Neural cell (in vitro differentiated cells): ENCODE data around the gene TCP11. TPM values are rescaled to one million over a fixed set of nuclear protein-coding genes. Genes with fewer than 3 reads are reported as not detected.

ENCODE experiments used
- H2AFZ ChIP-seq: fragments of 200-600, 300-800 bp; sonication (generic), shearing (Covaris generic); 2 replicates; pipeline ENCODE4 v1.6.0; 2014; ENCODE audit warnings: low read depth, mild to moderate bottlenecking, antibody characterized with exemption, low read length, moderate library complexity
- H3F3A ChIP-seq: fragments of 200-600 bp; shearing (Covaris generic); 2 replicates; pipeline ENCODE4 v1.6.1; 2016; ENCODE audit warnings: mild to moderate bottlenecking, moderate library complexity, mixed read lengths, antibody characterized with exemption, low read length; ENCODE audit not compliant: insufficient read depth, poor library complexity, severe bottlenecking
- H3K27ac ChIP-seq: fragments of 200-600, 300-800 bp; sonication (generic), shearing (Covaris generic); 2 replicates; pipeline ENCODE4 v1.5.1; 2014; ENCODE audit warnings: mild to moderate bottlenecking, low read length, moderate library complexity
- H3K27me3 ChIP-seq: fragments of 300-800, 200-600 bp; sonication (generic), shearing (Covaris generic); 2 replicates; pipeline ENCODE4 v1.6.0; 2014; ENCODE audit warnings: mild to moderate bottlenecking, low read depth, low read length, moderate library complexity; ENCODE audit not compliant: insufficient read depth
- H3K36me3 ChIP-seq: fragments of 300-800, 200-600 bp; sonication (generic), shearing (Covaris generic); 2 replicates; pipeline ENCODE4 v1.5.1; 2014; ENCODE audit warnings: mild to moderate bottlenecking, antibody characterized with exemption, low read length, moderate library complexity; ENCODE audit not compliant: insufficient read depth
- H3K4me2 ChIP-seq: fragments of 300-800, 200-600 bp; sonication (generic), shearing (Covaris generic); 2 replicates; pipeline ENCODE4 v1.6.0; 2014; ENCODE audit warnings: mild to moderate bottlenecking, low read length
- H3K4me3 ChIP-seq: fragments of 300-800, 200-600 bp; sonication (generic), shearing (Covaris generic); 2 replicates; pipeline ENCODE4 v1.5.1; 2014; ENCODE audit warnings: mild to moderate bottlenecking, low read length, moderate library complexity
- H3K79me2 ChIP-seq: fragments of 200-600 bp; shearing (Covaris generic); replicated peaks from 2 replicates; pipeline ENCODE4 v1.6.0; 2014; ENCODE audit warnings: mild to moderate bottlenecking, low read length, moderate library complexity; ENCODE audit not compliant: insufficient read depth
- H3K9ac ChIP-seq: fragments of 300-800, 200-600 bp; sonication (generic), shearing (Covaris generic); 2 replicates; pipeline ENCODE4 v1.6.1; 2016; ENCODE audit warnings: mild to moderate bottlenecking, low read length, mixed read lengths
- H3K9me2 ChIP-seq: fragments of 200-600 bp; shearing (Covaris generic); 2 replicates; pipeline ENCODE4 v1.6.1; 2016; ENCODE audit warnings: mild to moderate bottlenecking, low read length, mixed read lengths; ENCODE audit not compliant: insufficient read depth
- H3K9me3 ChIP-seq: fragments of 200-600, 300-800 bp; sonication (generic), shearing (Covaris generic); 2 replicates; pipeline ENCODE4 v1.6.1; 2016; ENCODE audit warnings: mild to moderate bottlenecking, mixed run types, low read length, moderate library complexity, mixed read lengths
- H4K20me1 ChIP-seq: fragments of 200-600 bp; shearing (Covaris generic); 2 replicates; pipeline ENCODE4 v1.6.1; 2016; ENCODE audit warnings: mild to moderate bottlenecking, mixed run types; ENCODE audit not compliant: insufficient read depth
- EP300 ChIP-seq: fragments of 450-650 bp; conservative IDR thresholded peaks from 2 replicates; pipeline ENCODE4 v1.6.1; 2014; ENCODE audit warnings: antibody characterized with exemption, mild to moderate bottlenecking, moderate library complexity; ENCODE audit not compliant: poor library complexity, severe bottlenecking
- EZH2 ChIP-seq: fragments of 200-600, 300-800 bp; shearing (Covaris generic), sonication (generic); IDR thresholded peaks from 2 replicates; pipeline ENCODE4 v1.6.1; 2014; ENCODE audit warnings: antibody characterized with exemption, low read length, borderline replicate concordance, mild to moderate bottlenecking; ENCODE audit not compliant: insufficient read depth, poor library complexity, severe bottlenecking
- MXI1 ChIP-seq: fragments of 450-650 bp; conservative IDR thresholded peaks from 2 replicates; pipeline ENCODE4 v1.6.1; 2014; ENCODE audit warnings: antibody characterized with exemption, mild to moderate bottlenecking; ENCODE audit not compliant: poor library complexity, severe bottlenecking
- POLR2AphosphoS5 ChIP-seq: IDR thresholded peaks from 2 replicates; pipeline ENCODE4 v1.6.1; 2012
- RAD21 ChIP-seq: fragments of 450-650 bp; conservative IDR thresholded peaks from 2 replicates; pipeline ENCODE4 v1.6.1; 2014; ENCODE audit warnings: antibody characterized with exemption, mild to moderate bottlenecking, moderate library complexity
- SMC3 ChIP-seq: fragments of 450-650 bp; conservative IDR thresholded peaks from 2 replicates; pipeline ENCODE4 v1.6.1; 2014; ENCODE audit warnings: antibody characterized with exemption, mild to moderate bottlenecking, moderate library complexity; ENCODE audit not compliant: poor library complexity
- TAF1 ChIP-seq: IDR thresholded peaks from 2 replicates; pipeline ENCODE4 v1.6.1; 2012; ENCODE audit warnings: low read depth
- polyA plus RNA-seq: library from polyadenylated mRNA; depleted of rRNA; stranded (reverse); fragments of >200 nt; gene quantifications from 2 replicates; pipeline ENCODE4 v1.2.3, GENCODE V29; 2014
- TF ChIP-seq, protein P1 (sequence below): IDR thresholded peaks from 2 replicates; pipeline ENCODE4 v1.6.1; 2012; ENCODE audit warnings: borderline replicate concordance
- TF ChIP-seq, protein P2 (sequence below): fragments of 450-650 bp; IDR thresholded peaks from 2 replicates; pipeline ENCODE4 v1.5.1; 2014; ENCODE audit warnings: antibody characterized with exemption, mild to moderate bottlenecking, moderate library complexity; ENCODE audit not compliant: poor library complexity, severe bottlenecking

Gene TCP11
- polyA plus RNA-seq, 1 donor from 2014 or later, result not detected

DNA sequence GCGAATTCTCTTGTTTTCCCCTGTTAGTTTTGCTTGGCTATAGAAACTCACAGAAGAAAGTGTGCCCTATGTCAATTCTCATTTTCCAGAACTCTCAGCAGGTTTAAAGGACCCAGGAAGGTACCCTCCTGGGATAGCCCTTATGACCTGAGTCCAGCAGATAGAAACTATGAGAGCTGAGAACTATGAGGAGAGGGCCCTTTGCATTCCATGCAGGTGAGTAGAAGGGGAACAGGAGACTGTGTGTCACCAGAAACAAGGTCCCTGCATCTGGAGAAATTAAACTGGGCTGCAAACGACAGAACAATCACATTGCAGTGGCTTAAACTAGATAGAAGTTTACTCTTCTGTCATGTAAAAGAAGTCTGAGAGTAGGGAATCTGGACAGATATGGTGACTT, 36.9 kb upstream of the TCP11 start:
- H3K4me2 ChIP-seq, result no peak overlapping the region
- H3K9ac ChIP-seq, result no peak overlapping the region

DNA sequence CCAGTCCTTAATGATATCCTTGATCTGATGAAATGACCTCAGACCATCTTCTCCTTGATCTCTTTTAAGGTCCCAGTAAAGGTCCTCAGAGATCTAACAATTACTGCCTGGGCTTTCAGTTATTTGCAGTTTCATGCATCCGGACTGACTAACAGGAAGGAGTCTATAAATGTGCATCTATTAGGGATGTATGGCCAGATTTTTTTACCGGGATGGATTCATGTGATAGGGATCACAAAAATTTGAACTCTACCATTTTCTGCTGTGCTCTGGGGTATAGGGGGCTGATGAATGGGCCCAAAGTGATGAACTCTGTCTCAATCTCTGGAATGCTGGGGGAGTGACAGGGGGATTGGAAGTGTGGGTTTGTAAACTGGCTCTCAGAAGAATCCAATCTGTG, 36.5 kb upstream of the TCP11 start:
- no peak overlapping the region for H3K4me2 ChIP-seq
- H4K20me1 ChIP-seq, result no peaks in the 10 kb centered on the region
- no peaks in the 10 kb centered on the region for H3K9me3 ChIP-seq
- no peaks in the 10 kb centered on the region for H3K36me3 ChIP-seq
- no peaks in the 10 kb centered on the region for H3K27me3 ChIP-seq
- H3K4me3 ChIP-seq, result no peak overlapping the region
- H3K79me2 ChIP-seq, result no peaks in the 10 kb centered on the region
- TF ChIP-seq SMC3 (no peak), POLR2AphosphoS5 (no peak), TAF1 (no peak), EZH2 (no peak), EP300 (no peak), RAD21 (no peak), MXI1 (no peak)
- TF ChIP-seq, protein P1, sequence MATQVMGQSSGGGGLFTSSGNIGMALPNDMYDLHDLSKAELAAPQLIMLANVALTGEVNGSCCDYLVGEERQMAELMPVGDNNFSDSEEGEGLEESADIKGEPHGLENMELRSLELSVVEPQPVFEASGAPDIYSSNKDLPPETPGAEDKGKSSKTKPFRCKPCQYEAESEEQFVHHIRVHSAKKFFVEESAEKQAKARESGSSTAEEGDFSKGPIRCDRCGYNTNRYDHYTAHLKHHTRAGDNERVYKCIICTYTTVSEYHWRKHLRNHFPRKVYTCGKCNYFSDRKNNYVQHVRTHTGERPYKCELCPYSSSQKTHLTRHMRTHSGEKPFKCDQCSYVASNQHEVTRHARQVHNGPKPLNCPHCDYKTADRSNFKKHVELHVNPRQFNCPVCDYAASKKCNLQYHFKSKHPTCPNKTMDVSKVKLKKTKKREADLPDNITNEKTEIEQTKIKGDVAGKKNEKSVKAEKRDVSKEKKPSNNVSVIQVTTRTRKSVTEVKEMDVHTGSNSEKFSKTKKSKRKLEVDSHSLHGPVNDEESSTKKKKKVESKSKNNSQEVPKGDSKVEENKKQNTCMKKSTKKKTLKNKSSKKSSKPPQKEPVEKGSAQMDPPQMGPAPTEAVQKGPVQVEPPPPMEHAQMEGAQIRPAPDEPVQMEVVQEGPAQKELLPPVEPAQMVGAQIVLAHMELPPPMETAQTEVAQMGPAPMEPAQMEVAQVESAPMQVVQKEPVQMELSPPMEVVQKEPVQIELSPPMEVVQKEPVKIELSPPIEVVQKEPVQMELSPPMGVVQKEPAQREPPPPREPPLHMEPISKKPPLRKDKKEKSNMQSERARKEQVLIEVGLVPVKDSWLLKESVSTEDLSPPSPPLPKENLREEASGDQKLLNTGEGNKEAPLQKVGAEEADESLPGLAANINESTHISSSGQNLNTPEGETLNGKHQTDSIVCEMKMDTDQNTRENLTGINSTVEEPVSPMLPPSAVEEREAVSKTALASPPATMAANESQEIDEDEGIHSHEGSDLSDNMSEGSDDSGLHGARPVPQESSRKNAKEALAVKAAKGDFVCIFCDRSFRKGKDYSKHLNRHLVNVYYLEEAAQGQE, result no peak
- TF ChIP-seq, protein P2, sequence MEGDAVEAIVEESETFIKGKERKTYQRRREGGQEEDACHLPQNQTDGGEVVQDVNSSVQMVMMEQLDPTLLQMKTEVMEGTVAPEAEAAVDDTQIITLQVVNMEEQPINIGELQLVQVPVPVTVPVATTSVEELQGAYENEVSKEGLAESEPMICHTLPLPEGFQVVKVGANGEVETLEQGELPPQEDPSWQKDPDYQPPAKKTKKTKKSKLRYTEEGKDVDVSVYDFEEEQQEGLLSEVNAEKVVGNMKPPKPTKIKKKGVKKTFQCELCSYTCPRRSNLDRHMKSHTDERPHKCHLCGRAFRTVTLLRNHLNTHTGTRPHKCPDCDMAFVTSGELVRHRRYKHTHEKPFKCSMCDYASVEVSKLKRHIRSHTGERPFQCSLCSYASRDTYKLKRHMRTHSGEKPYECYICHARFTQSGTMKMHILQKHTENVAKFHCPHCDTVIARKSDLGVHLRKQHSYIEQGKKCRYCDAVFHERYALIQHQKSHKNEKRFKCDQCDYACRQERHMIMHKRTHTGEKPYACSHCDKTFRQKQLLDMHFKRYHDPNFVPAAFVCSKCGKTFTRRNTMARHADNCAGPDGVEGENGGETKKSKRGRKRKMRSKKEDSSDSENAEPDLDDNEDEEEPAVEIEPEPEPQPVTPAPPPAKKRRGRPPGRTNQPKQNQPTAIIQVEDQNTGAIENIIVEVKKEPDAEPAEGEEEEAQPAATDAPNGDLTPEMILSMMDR, result no peak
- no peak overlapping the region for H2AFZ ChIP-seq
- H3F3A ChIP-seq, result no peaks in the 10 kb centered on the region
- no peaks in the 10 kb centered on the region for H3K9me2 ChIP-seq
- no peak overlapping the region for H3K27ac ChIP-seq
- no peak overlapping the region for H3K9ac ChIP-seq

More for the DNA sequence above, 36.9 kb upstream of the TCP11 start:
- H3K27me3 ChIP-seq, result no peaks in the 10 kb centered on the region
- H3K36me3 ChIP-seq, result no peaks in the 10 kb centered on the region
- H3K9me3 ChIP-seq, result no peaks in the 10 kb centered on the region
- no peaks in the 10 kb centered on the region for H3K79me2 ChIP-seq
- peak overlapping the region; percentile 27 for H3K27ac ChIP-seq
- TF ChIP-seq SMC3 (no peak), MXI1 (no peak), TAF1 (no peak), EZH2 (no peak)
- H3K9me2 ChIP-seq, result no peaks in the 10 kb centered on the region
- no peaks in the 10 kb centered on the region for H4K20me1 ChIP-seq
- H3F3A ChIP-seq, result no peaks in the 10 kb centered on the region
- H3K4me3 ChIP-seq, result no peak overlapping the region
- H2AFZ ChIP-seq, result no peak overlapping the region
